GM12891 (cell line): Measurements from ENCODE around the gene STK26.
A peak's percentile ranks its signal among the peaks of the same experiment; 100 is the strongest.

ENCODE experiments used
- DNase-seq: peaks from one replicate; pipeline ENCODE4 v3.0.0; 2011; ENCODE audit warnings: low spot score; ENCODE audit not compliant: insufficient read length
- FAIRE-seq: peaks from 2 replicates; lab custom pipeline; 2011; peaks lifted over from hg19 to GRCh38; lab: Jason Lieb, UNC
- PAX5 ChIP-seq: IDR thresholded peaks from 2 replicates; pipeline ENCODE4 v1.6.1; 2011; ENCODE audit warnings: low read length, moderate library complexity, mild to moderate bottlenecking; ENCODE audit not compliant: insufficient read depth, severe bottlenecking
- POLR2A ChIP-seq: IDR thresholded peaks from 2 replicates; pipeline ENCODE4 v1.6.1; 2011; ENCODE audit warnings: low read depth, low read length, control low read depth
- POLR2AphosphoS5 ChIP-seq: IDR thresholded peaks from 2 replicates; pipeline ENCODE4 v1.6.1; 2011; ENCODE audit warnings: low read depth, low read length, control low read depth
- POU2F2 ChIP-seq: IDR thresholded peaks from 2 replicates; pipeline ENCODE4 v1.6.1; 2011; ENCODE audit warnings: low read depth, mild to moderate bottlenecking, control low read depth, low read length, moderate library complexity
- SPI1 ChIP-seq: IDR thresholded peaks from 2 replicates; pipeline ENCODE4 v1.6.1; 2011; ENCODE audit warnings: low read depth, low read length, control low read depth
- TAF1 ChIP-seq: IDR thresholded peaks from 2 replicates; pipeline ENCODE4 v1.6.1; 2011; ENCODE audit warnings: low read depth, low read length, control low read depth

STK26 gene

DNA sequence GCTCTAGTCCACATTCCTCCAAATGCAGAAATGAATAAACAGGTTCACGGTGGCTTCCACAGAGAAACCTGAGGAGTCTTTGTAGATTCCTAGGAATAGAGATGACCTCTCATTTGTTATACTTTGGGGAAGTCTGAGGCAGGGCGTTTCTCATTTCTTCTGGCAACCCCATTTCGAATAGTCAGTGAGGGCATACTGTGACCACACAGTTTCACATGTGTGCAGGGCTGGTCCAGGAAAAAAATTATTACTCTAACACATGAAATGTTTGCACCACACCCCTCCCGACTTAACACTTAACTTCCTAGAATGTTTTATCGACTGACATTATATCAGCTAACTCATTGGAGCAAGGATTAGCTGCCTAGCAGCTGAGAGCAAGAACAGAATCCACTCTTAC, 92.7 kb downstream of the STK26 start:
- TF ChIP-seq SPI1: no peak
- no peak for TF ChIP-seq PAX5
- no peak for TF ChIP-seq POLR2AphosphoS5
- no peak for TF ChIP-seq TAF1
- no peak for TF ChIP-seq POLR2A
- TF ChIP-seq POU2F2: no peak
- FAIRE-seq (peak; percentile 48), DNase-seq (no peak)

GRCh38 chrX:132118358-132118757, 95.3 kb downstream of the STK26 start:
- no peak for DNase-seq
- FAIRE-seq: no peak
- no peak for TF ChIP-seq SPI1
- TF ChIP-seq PAX5: no peak
- no peak for TF ChIP-seq POU2F2
- TF ChIP-seq POLR2AphosphoS5: no peak
- TF ChIP-seq TAF1: no peak
- no peak for TF ChIP-seq POLR2A

DNA sequence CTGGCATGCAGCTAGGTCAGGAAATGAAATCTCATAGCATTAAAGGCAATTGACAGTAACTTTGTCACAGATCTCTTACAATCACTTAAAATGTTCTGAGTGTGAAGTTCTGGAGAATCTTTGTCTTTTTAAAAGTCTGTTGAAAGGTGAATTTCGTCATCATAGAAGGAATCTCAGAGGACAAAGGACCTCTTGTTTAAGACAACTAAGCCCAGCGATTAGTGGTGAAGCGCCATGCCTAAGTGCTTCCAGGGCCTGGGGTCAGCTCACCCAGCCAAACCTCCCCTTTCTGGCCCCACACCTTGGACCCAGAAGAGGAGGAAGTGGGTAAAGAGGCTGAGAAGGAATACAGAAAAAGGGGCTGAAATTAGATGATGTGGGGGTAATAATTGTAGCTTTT, 96.2 kb downstream of the STK26 start:
- no peak for FAIRE-seq
- no peak for DNase-seq
- TF ChIP-seq POLR2AphosphoS5 (no peak), POLR2A (no peak), POU2F2 (no peak)

- no peak for DNase-seq
- FAIRE-seq: no peak
- TF ChIP-seq PAX5 (no peak), POLR2AphosphoS5 (no peak), TAF1 (no peak), POU2F2 (no peak), SPI1 (no peak), POLR2A (no peak)
Observed at GRCh38 chrX:132119821-132120515, 96.9 kb downstream of the STK26 start.

DNA sequence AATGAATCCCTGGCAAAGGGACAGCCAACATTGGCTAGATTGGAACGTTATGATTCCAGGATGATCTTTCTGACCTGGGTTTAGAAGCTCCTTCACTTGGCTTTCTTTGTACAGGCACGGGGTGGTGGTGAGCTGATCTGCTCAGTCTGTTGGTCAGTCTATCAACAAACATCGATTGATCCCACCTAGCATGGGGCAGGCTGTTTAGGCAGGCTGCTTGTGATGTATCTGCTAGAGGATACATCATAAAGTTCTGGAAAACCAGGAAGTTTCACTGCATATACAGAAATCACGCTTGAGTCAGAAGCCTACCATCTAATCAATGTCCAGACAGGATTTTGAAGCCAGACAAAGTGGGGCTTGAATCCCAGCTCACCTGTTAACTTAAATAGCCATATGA, 97.8 kb downstream of the STK26 start:
- TF ChIP-seq POLR2A: no peak
- TF ChIP-seq TAF1: no peak
- no peak for TF ChIP-seq POU2F2
- TF ChIP-seq SPI1: no peak
- no peak for TF ChIP-seq PAX5
- no peak for TF ChIP-seq POLR2AphosphoS5
- FAIRE-seq (no peak), DNase-seq (no peak)
